ENCODE data around the gene NAALADL2.
"Not testable (repeated sequence)": the region's sequence is repeated elsewhere in the genome, so short reads cannot be mapped to it uniquely, and the experiment has no call there.

GRCh38 chr3:175271465-175271864, 412.3 kb downstream of the NAALADL2 start:
- not testable (repeated sequence) for TF ChIP-seq EZH2, CTCF, EZH2phosphoT487 (IDR thresholded peaks at IDR 0.05)

Data from neural progenitor cell (in vitro differentiated cells).